Ishikawa (cell line): ENCODE measurements around the gene THBS4.

Source experiments
- CEBPB ChIP-seq: IDR thresholded peaks from 2 replicates; pipeline ENCODE4 v1.6.1; 2012
- CREB1 ChIP-seq: IDR thresholded peaks from 2 replicates; pipeline ENCODE4 v1.6.1; 2012; ENCODE audit warnings: low read depth
- EGR1 ChIP-seq: IDR thresholded peaks from 2 replicates; pipeline ENCODE4 v1.6.1; 2012
- EP300 ChIP-seq: IDR thresholded peaks from 2 replicates; pipeline ENCODE4 v1.6.1; 2012; ENCODE audit warnings: borderline replicate concordance
- FOXM1 ChIP-seq: IDR thresholded peaks from 2 replicates; pipeline ENCODE4 v1.6.1; 2012; ENCODE audit warnings: low read depth, borderline replicate concordance
- NFIC ChIP-seq: IDR thresholded peaks from 2 replicates; pipeline ENCODE4 v1.6.1; 2012
- RAD21 ChIP-seq: IDR thresholded peaks from 2 replicates; pipeline ENCODE4 v1.6.1; 2012; ENCODE audit warnings: low read depth
- TAF1 ChIP-seq: IDR thresholded peaks from 2 replicates; pipeline ENCODE4 v1.6.1; 2012; ENCODE audit warnings: low read depth, mild to moderate bottlenecking
- TCF12 ChIP-seq: IDR thresholded peaks from 2 replicates; pipeline ENCODE4 v1.6.1; 2012; ENCODE audit warnings: low read depth
- TEAD4 ChIP-seq: IDR thresholded peaks from 2 replicates; pipeline ENCODE4 v1.6.1; 2012
- YY1 ChIP-seq: IDR thresholded peaks from 2 replicates; pipeline ENCODE4 v1.6.1; 2012; ENCODE audit warnings: low read depth
- TF ChIP-seq, protein P1 (sequence below): IDR thresholded peaks from 2 replicates; pipeline ENCODE4 v1.6.1; 2012; ENCODE audit warnings: low read depth, mild to moderate bottlenecking
- TF ChIP-seq, protein P2 (sequence below): IDR thresholded peaks from 2 replicates; pipeline ENCODE4 v1.6.1; 2012
- TF ChIP-seq, protein P3 (sequence below): IDR thresholded peaks from 2 replicates; pipeline ENCODE4 v1.6.1; 2012

DNA sequence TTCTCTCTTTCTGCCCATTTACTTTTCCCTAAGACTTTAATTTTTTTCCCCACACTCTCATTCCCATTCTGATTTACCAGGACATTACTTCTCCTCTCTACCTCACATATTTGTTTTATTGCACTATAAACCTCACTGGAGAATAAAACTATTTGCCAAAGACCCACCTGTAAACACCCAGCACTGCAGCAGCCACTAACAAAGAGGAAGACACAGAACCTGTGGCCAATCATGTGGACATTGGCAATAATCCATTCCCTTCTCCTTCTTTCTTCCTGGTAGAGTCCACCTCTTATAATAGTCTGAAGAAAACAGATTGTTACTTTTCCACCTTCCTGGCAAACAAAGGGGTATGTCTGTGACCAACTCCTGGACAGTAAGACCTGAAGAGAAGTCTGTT is 8.3 kb upstream of the THBS4 start:
- no peak for TF ChIP-seq FOXM1
- TF ChIP-seq CREB1: no peak
- no peak for TF ChIP-seq TAF1
- TF ChIP-seq, protein P1, sequence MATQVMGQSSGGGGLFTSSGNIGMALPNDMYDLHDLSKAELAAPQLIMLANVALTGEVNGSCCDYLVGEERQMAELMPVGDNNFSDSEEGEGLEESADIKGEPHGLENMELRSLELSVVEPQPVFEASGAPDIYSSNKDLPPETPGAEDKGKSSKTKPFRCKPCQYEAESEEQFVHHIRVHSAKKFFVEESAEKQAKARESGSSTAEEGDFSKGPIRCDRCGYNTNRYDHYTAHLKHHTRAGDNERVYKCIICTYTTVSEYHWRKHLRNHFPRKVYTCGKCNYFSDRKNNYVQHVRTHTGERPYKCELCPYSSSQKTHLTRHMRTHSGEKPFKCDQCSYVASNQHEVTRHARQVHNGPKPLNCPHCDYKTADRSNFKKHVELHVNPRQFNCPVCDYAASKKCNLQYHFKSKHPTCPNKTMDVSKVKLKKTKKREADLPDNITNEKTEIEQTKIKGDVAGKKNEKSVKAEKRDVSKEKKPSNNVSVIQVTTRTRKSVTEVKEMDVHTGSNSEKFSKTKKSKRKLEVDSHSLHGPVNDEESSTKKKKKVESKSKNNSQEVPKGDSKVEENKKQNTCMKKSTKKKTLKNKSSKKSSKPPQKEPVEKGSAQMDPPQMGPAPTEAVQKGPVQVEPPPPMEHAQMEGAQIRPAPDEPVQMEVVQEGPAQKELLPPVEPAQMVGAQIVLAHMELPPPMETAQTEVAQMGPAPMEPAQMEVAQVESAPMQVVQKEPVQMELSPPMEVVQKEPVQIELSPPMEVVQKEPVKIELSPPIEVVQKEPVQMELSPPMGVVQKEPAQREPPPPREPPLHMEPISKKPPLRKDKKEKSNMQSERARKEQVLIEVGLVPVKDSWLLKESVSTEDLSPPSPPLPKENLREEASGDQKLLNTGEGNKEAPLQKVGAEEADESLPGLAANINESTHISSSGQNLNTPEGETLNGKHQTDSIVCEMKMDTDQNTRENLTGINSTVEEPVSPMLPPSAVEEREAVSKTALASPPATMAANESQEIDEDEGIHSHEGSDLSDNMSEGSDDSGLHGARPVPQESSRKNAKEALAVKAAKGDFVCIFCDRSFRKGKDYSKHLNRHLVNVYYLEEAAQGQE: no peak
- TF ChIP-seq TEAD4: no peak
- TF ChIP-seq, protein P2, sequence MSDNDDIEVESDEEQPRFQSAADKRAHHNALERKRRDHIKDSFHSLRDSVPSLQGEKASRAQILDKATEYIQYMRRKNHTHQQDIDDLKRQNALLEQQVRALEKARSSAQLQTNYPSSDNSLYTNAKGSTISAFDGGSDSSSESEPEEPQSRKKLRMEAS: no peak
- no peak for TF ChIP-seq EGR1
- no peak for TF ChIP-seq YY1
- no peak for TF ChIP-seq EP300
- TF ChIP-seq, protein P3, sequence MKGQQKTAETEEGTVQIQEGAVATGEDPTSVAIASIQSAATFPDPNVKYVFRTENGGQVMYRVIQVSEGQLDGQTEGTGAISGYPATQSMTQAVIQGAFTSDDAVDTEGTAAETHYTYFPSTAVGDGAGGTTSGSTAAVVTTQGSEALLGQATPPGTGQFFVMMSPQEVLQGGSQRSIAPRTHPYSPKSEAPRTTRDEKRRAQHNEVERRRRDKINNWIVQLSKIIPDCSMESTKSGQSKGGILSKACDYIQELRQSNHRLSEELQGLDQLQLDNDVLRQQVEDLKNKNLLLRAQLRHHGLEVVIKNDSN: no peak
- TF ChIP-seq NFIC: no peak
- no peak for TF ChIP-seq RAD21
- TF ChIP-seq TCF12: no peak
- no peak for TF ChIP-seq CEBPB
